Hepatocyte (in vitro differentiated cells): Measurements from ENCODE around the gene ZNF267. TPM values are rescaled to one million over a fixed set of nuclear protein-coding genes. Genes with fewer than 3 reads are reported as not detected.

Source experiments
- DNase-seq: peaks from one replicate; pipeline ENCODE4 v3.0.0-alpha.2; 2016; ENCODE audit warnings: low spot score
- H2AFZ ChIP-seq: fragments of 200-600 bp; sonication (generic); 2 replicates; pipeline ENCODE4 v1.6.0; 2016; ENCODE audit warnings: antibody characterized with exemption, mild to moderate bottlenecking
- H3K27ac ChIP-seq: fragments of 200-600 bp; sonication (generic); 2 replicates; pipeline ENCODE4 v1.5.1; 2016; ENCODE audit warnings: mild to moderate bottlenecking
- H3K27me3 ChIP-seq: fragments of 200-600 bp; sonication (generic); 2 replicates; pipeline ENCODE4 v1.6.1; 2016
- H3K36me3 ChIP-seq: fragments of 200-600 bp; sonication (generic); replicated peaks from 2 replicates; pipeline ENCODE4 v1.5.1; 2016; ENCODE audit warnings: low read depth; ENCODE audit not compliant: insufficient read depth
- H3K4me1 ChIP-seq: fragments of 200-600 bp; sonication (generic); 2 replicates; pipeline ENCODE4 v1.5.1; 2016; ENCODE audit warnings: mild to moderate bottlenecking, moderate library complexity; ENCODE audit not compliant: insufficient read depth
- H3K4me2 ChIP-seq: fragments of 200-600 bp; sonication (generic); 2 replicates; pipeline ENCODE4 v1.6.0; 2016
- H3K4me3 ChIP-seq: fragments of 200-600 bp; sonication (generic); 2 replicates; pipeline ENCODE4 v1.5.1; 2016; ENCODE audit warnings: mild to moderate bottlenecking
- H3K79me2 ChIP-seq: fragments of 200-600 bp; sonication (generic); 2 replicates; pipeline ENCODE4 v1.6.0; 2017; ENCODE audit warnings: mild to moderate bottlenecking
- H3K9me2 ChIP-seq: fragments of 200-600 bp; sonication (generic); replicated peaks from 2 replicates; pipeline ENCODE4 v1.6.0; 2017; ENCODE audit warnings: mild to moderate bottlenecking; ENCODE audit not compliant: insufficient read depth
- H3K9me3 ChIP-seq: fragments of 200-600 bp; sonication (generic); 2 replicates; pipeline ENCODE4 v1.5.1; 2016; ENCODE audit warnings: low read depth, mild to moderate bottlenecking
- H4K20me1 ChIP-seq: fragments of 200-600 bp; sonication (generic); 2 replicates; pipeline ENCODE4 v1.6.0; 2016; ENCODE audit warnings: mild to moderate bottlenecking; ENCODE audit not compliant: insufficient read depth, poor library complexity, severe bottlenecking
- CTCF ChIP-seq: fragments of 200-600 bp; sonication (generic); IDR thresholded peaks from 2 replicates; pipeline ENCODE4 v1.5.1; 2016; ENCODE audit warnings: antibody characterized with exemption, mild to moderate bottlenecking; ENCODE audit not compliant: poor library complexity
- EZH2 ChIP-seq: fragments of 200-600 bp; sonication (generic); IDR thresholded peaks from 2 replicates; pipeline ENCODE4 v1.6.1; 2016; ENCODE audit warnings: antibody characterized with exemption, mild to moderate bottlenecking, borderline replicate concordance
- EZH2phosphoT487 ChIP-seq: fragments of 200-600 bp; sonication (generic); IDR thresholded peaks from one replicate; pipeline ENCODE4 v1.6.1; 2018; ENCODE audit warnings: antibody characterized with exemption, mild to moderate bottlenecking, low read depth, moderate library complexity; ENCODE audit not compliant: unreplicated experiment, severe bottlenecking
- WGBS: methylation state at CpG from one replicate; pipeline ENCODE4 v1.1.6; 2016; ENCODE audit warnings: low lambda C conversion rate; ENCODE audit errors: missing lambda C conversion rate; 5-methylcytosine and 5-hydroxymethylcytosine counted together
- polyA plus RNA-seq: library from polyadenylated mRNA; unstranded; fragments of >200 nt; fragmentation: Nextera tagmentation; extraction: Ambion mirVana; gene quantifications from 2 replicates; pipeline ENCODE4 v1.2.1, GENCODE V29; 2016
- total RNA-seq: library from RNA; depleted of rRNA; stranded (reverse); fragments of >200 nt; gene quantifications from 2 replicates; pipeline ENCODE4 v1.2.3, GENCODE V29; 2014

ZNF267 gene
- total and polyA plus RNA-seq, 2 experiments from 2014 or later, result 6.4 to 18.2 TPM

- Histone ChIP-seq H3K4me1 (no peaks in the 10 kb centered on the region), H2AFZ (no peak overlapping the region), H3K27me3 (peaks cover 5% of the 10 kb centered on the region), H3K9me3 (no peaks in the 10 kb centered on the region), H3K9me2 (no peaks in the 10 kb centered on the region), H3K4me2 (no peak overlapping the region), H3K27ac (no peak overlapping the region), H3K79me2 (no peaks in the 10 kb centered on the region), H4K20me1 (no peaks in the 10 kb centered on the region), H3K4me3 (no peak overlapping the region), H3K36me3 (no peaks in the 10 kb centered on the region)
- WGBS, result 48% methylated on average over 2 of the region's 2 CpGs
- DNase-seq, result no peak
- TF ChIP-seq EZH2phosphoT487 (no peak), CTCF (no peak), EZH2 (no peak)
These were observed 20.3 kb upstream of the ZNF267 start for GRCh38 chr16:31853291-31853690.

GRCh38 chr16:31860508-31860907 is 13.1 kb upstream of the ZNF267 start:
- 65% methylated on average over 3 of the region's 3 CpGs for WGBS
- Histone ChIP-seq H3K36me3 (no peaks in the 10 kb centered on the region), H3K4me2 (no peak overlapping the region), H3K79me2 (no peaks in the 10 kb centered on the region), H3K4me3 (no peak overlapping the region), H3K27ac (no peak overlapping the region), H3K9me2 (no peaks in the 10 kb centered on the region), H3K9me3 (no peaks in the 10 kb centered on the region), H4K20me1 (no peaks in the 10 kb centered on the region), H3K27me3 (peaks cover 19% of the 10 kb centered on the region), H2AFZ (no peak overlapping the region), H3K4me1 (no peaks in the 10 kb centered on the region)
- no peak for TF ChIP-seq CTCF
- no peak for TF ChIP-seq EZH2
- no peak for TF ChIP-seq EZH2phosphoT487
- DNase-seq, result no peak

- WGBS, result 81% methylated on average over 4 of the region's 4 CpGs
- H3K9me3 ChIP-seq, result no peaks in the 10 kb centered on the region
- H3K4me2 ChIP-seq, result no peak overlapping the region
- DNase-seq, result no peak
- H3K27me3 ChIP-seq, result peaks cover 19% of the 10 kb centered on the region
- H3K36me3 ChIP-seq, result no peaks in the 10 kb centered on the region
- H3K9me2 ChIP-seq, result no peaks in the 10 kb centered on the region
- no peak overlapping the region for H3K4me3 ChIP-seq
- H3K79me2 ChIP-seq, result no peaks in the 10 kb centered on the region
- no peak overlapping the region for H2AFZ ChIP-seq
- H4K20me1 ChIP-seq, result no peaks in the 10 kb centered on the region
- H3K4me1 ChIP-seq, result no peaks in the 10 kb centered on the region
- H3K27ac ChIP-seq, result no peak overlapping the region
- no peak for TF ChIP-seq CTCF
- TF ChIP-seq EZH2phosphoT487, result no peak
- TF ChIP-seq EZH2, result no peak
These were observed 12.2 kb upstream of the ZNF267 start for GRCh38 chr16:31861455-31861854.

- H3K4me1 ChIP-seq, result no peaks in the 10 kb centered on the region
- H4K20me1 ChIP-seq, result no peaks in the 10 kb centered on the region
- TF ChIP-seq CTCF (no peak), EZH2 (no peak), EZH2phosphoT487 (no peak)
- no peaks in the 10 kb centered on the region for H3K9me3 ChIP-seq
- H3K27me3 ChIP-seq, result peaks cover 15% of the 10 kb centered on the region
- H3K4me3 ChIP-seq, result no peak overlapping the region
- no peaks in the 10 kb centered on the region for H3K79me2 ChIP-seq
- DNase-seq, result no peak
- H3K27ac ChIP-seq, result no peak overlapping the region
- no peak overlapping the region for H3K4me2 ChIP-seq
- H3K9me2 ChIP-seq, result no peaks in the 10 kb centered on the region
- 92% methylated on average over 3 of the region's 3 CpGs for WGBS
- H3K36me3 ChIP-seq, result no peaks in the 10 kb centered on the region
- H2AFZ ChIP-seq, result no peak overlapping the region
These were observed 10.8 kb upstream of the ZNF267 start for GRCh38 chr16:31862761-31863160.
